NK-92 (cell line): ENCODE data around the gene SLC35E4.

Source experiments
- DNase-seq: peaks from one replicate; lab custom pipeline; 2025; ENCODE audit not compliant: unreplicated experiment; lab: John Stamatoyannopoulos, UW

SLC35E4 gene

DNA sequence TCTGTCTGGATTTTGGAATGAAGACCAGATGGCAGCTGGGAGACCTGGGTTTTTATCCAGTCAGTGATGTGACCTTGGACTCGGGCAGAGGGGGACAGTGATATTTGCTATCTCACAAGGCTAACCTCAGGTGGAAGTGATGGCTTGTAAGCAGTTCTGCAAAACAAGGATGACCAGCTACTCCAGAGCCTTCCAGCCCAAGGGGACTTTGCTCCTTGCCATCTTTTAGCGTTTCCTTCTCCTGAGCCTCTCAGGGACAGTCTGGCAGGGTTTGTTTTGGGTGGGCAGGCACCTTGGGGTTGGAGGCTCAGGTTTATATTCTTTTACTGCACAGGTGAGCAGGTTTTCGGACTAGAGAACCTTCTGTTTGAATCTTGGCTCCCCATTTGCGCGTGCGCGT lies 49.6 kb downstream of the SLC35E4 start:
- DNase-seq: no peak

- DNase-seq: no peak
These were observed 51.8 kb downstream of the SLC35E4 start for GRCh38 chr22:30687358-30687757.

- DNase-seq: no peak
These were observed 54.0 kb downstream of the SLC35E4 start for GRCh38 chr22:30689622-30690021.

DNA sequence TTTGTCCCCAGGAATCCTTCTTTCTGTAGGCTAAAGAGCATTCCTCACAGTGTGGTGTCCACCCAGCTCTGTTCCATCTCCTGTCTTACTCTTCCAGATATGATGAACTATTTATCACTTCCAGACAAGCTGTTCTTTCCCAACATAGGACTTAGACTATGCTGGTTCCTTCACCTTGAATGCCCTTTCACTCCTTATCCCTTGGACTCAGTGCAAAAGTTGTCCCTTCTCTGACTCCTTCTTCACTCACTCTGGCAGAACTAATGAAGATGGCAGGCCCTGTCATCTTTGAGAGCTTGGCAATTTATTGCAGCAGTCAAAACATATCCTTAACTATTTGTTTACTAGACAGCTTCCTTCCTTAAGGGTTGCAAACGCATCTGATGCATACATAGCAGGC lies 55.6 kb downstream of the SLC35E4 start:
- no peak for DNase-seq

GRCh38 chr22:30694171-30694639 lies 58.6 kb downstream of the SLC35E4 start:
- no peak for DNase-seq

- DNase-seq: no peak
These were observed 59.2 kb downstream of the SLC35E4 start, which contains the start of gene OSBP2 for GRCh38 chr22:30694640-30695350. Gene OSBP2, plus strand, starts transcription at chr22:30694874. Its CDS starts 36 bp downstream, at chr22:30694910.

DNA sequence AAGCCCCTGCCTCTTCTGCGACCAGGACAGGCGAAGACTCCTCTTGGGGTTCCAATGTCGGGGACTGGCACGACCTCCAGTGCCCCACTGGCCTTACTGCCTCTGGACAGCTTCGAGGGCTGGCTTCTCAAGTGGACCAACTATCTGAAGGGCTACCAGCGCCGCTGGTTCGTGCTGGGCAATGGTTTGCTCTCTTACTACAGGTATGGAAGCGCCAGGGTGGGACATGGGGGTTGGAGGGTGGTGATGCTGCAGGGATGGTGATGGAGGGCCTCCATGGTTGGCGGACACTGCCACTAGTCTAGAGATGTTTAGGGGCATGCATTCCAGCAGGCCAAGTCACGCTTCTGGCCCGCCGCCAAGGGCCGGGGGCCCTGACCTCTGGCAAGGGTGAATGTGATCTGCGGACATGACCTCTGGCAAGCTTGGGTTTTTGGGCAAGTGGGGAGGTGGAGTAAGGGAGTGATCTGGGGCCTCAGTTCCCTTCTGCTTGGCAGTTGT lies 59.8 kb downstream of the SLC35E4 start:
- no peak for DNase-seq

DNA sequence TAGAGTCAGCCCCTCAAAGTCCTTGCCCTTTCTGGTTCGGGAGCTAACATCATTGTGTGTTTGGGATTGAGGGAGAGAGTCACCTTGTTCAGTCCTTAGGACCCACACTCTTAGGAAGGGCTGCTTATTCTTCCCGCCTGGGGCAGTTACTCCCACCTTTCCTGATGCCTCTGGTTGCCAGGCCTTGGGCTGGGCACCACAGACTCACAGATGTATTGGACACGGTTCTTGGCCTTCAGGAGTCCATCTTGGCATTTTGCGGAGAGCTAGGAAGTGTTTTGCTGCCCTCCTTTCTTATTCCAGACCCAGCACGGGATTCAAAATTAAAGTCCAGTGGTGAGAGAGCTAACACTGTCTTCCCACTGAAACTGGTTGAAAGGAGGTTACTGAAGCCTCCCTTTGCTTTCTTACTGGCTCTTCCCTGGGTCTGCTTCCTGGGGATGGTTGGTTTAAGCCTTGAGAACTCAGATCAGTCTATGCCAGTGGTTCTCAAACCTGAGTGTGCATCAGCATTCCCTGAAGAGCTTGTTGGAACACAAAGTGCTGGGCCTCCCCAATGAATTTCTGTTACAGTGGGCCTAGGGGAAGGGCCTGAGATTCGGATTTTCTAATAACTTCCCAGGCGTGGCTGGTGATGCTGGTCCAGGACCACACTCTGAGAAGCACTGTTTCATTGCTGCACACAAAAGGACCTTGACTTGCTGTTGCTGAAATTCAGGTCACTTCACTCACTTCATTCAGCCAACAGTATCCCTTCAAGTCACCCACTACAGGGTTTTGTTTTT lies 60.5 kb downstream of the SLC35E4 start:
- DNase-seq: no peak
